Measurements from ENCODE around the gene SRPX2. TPM values are rescaled to one million over a fixed set of nuclear protein-coding genes. Genes with fewer than 3 reads are reported as not detected.
A peak's percentile ranks its signal among the peaks of the same experiment; 100 is the strongest.

The SRPX2 gene
- polyA plus RNA-seq (ENCODE audit: insufficient read length in 4 of 4): 10 to 100 TPM; 10.5 to 13.0 (median 11.6) TPM

GRCh38 chrX:100643956-100644860, at the start of gene SRPX2:
SRPX2 (plus strand) TSS chrX:100644199; CDS start chrX:100646323, 2,124 bp downstream.
- DNase-seq (ENCODE audit: low read depth in 4 of 4, low spot score in 3 of 4): no peak

- DNase-seq (ENCODE audit: low read depth in 4 of 4, low spot score in 3 of 4): no peak
Measured at GRCh38 chrX:100596601-100597000, 47.4 kb upstream of the SRPX2 start.

- no peak for DNase-seq (ENCODE audit: low read depth in 4 of 4, low spot score in 3 of 4)
Measured at GRCh38 chrX:100599456-100599855, 44.5 kb upstream of the SRPX2 start.

GRCh38 chrX:100600340-100600739, 43.7 kb upstream of the SRPX2 start:
- DNase-seq (ENCODE audit: low read depth in 4 of 4, low spot score in 3 of 4): no peak

- DNase-seq (ENCODE audit: low read depth in 4 of 4, low spot score in 3 of 4): no peak
Measured at GRCh38 chrX:100600758-100601157, 43.2 kb upstream of the SRPX2 start.

- no peak for DNase-seq (ENCODE audit: low read depth in 4 of 4, low spot score in 3 of 4)
Measured at GRCh38 chrX:100606753-100607152, 37.2 kb upstream of the SRPX2 start.

- DNase-seq (ENCODE audit: low read depth in 4 of 4, low spot score in 3 of 4): no peak
Measured at GRCh38 chrX:100609591-100609990, 34.4 kb upstream of the SRPX2 start.

- no peak for DNase-seq (ENCODE audit: low read depth in 4 of 4, low spot score in 3 of 4)
Measured at GRCh38 chrX:100611951-100612350, 32.0 kb upstream of the SRPX2 start.

- DNase-seq (ENCODE audit: low read depth in 4 of 4, low spot score in 3 of 4): no peak
Measured at GRCh38 chrX:100615005-100615404, 29.0 kb upstream of the SRPX2 start.

GRCh38 chrX:100623001-100623400, 21.0 kb upstream of the SRPX2 start:
- no peak for DNase-seq (ENCODE audit: low read depth in 4 of 4, low spot score in 3 of 4)

- no peak for DNase-seq (ENCODE audit: low read depth in 4 of 4, low spot score in 3 of 4)
Measured at GRCh38 chrX:100625985-100626491, 18.0 kb upstream of the SRPX2 start.

- DNase-seq (ENCODE audit: low read depth in 4 of 4, low spot score in 3 of 4): no peak
Measured at GRCh38 chrX:100635040-100635439, 9.0 kb upstream of the SRPX2 start.

GRCh38 chrX:100635989-100636320, 8.0 kb upstream of the SRPX2 start:
- DNase-seq (ENCODE audit: low read depth in 4 of 4, low spot score in 3 of 4): no peak

GRCh38 chrX:100636321-100636991, 7.5 kb upstream of the SRPX2 start, which contains the start of gene TSPAN6:
TSPAN6 (minus strand) TSS chrX:100636806; CDS start chrX:100636694, 112 bp downstream.
- DNase-seq (ENCODE audit: low read depth in 4 of 4, low spot score in 3 of 4): peak in 3 of 4 donors; percentile 71 to 80 (median 76)

GRCh38 chrX:100642290-100642689, 1.7 kb upstream of the SRPX2 start:
- DNase-seq (ENCODE audit: low read depth in 4 of 4, low spot score in 3 of 4): no peak

- no peak for DNase-seq (ENCODE audit: low read depth in 4 of 4, low spot score in 3 of 4)
Measured at GRCh38 chrX:100643212-100643611, 787 bp upstream of the SRPX2 start.

GRCh38 chrX:100645106-100645505, 1.1 kb downstream of the SRPX2 start:
- DNase-seq (ENCODE audit: low read depth in 4 of 4, low spot score in 3 of 4): no peak

- no peak for DNase-seq (ENCODE audit: low read depth in 4 of 4, low spot score in 3 of 4)
Measured at GRCh38 chrX:100647095-100647494, 3.1 kb downstream of the SRPX2 start.

- no peak for DNase-seq (ENCODE audit: low read depth in 4 of 4, low spot score in 3 of 4)
Measured at GRCh38 chrX:100647739-100648138, 3.7 kb downstream of the SRPX2 start.

- no peak for DNase-seq (ENCODE audit: low read depth in 4 of 4, low spot score in 3 of 4)
Measured at GRCh38 chrX:100648458-100649417, 4.7 kb downstream of the SRPX2 start.

Measured in right renal pelvis (tissue), 4 donors.